Subcutaneous adipose tissue (tissue), 4 donors: Measurements from ENCODE around the gene ANXA5. TPM values are rescaled to one million over a fixed set of nuclear protein-coding genes. Genes with fewer than 3 reads are reported as not detected.

Experiments
- total RNA-seq, 4 donors: library from RNA; depleted of rRNA; stranded (reverse); fragments of >200 nt; gene quantifications; one replicate each; pipeline ENCODE4 v1.1.0, GENCODE V29; 2016
- TF ChIP-seq, protein P1 (sequence below): fragments of 450-650 bp; IDR thresholded peaks from one replicate; pipeline ENCODE4 v1.5.1; 2016; ENCODE audit warnings: low read depth, mild to moderate bottlenecking, control low read depth, antibody characterized with exemption, moderate library complexity

The ANXA5 gene
- total RNA-seq, 4 donors from 2014 or later, result 448 to 793 (median 575) TPM

DNA sequence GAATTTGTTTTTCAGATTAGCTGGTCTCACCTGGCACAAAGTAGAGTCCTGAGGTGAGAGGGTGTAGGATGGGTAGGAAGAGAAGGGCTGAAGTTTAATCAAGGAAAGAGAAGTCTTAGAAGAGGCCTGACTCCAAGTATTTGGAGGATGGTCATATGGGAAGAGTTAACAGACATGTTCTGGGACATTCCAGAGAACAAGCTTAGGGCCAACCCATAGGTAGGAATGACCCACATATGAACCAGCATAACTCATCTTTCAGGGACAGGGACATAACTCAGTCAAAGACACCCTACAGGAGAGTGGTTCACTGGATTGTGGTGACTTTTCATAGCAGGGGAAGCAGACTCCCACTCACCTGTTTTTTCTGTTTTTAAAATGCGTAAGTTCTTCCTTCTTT is 27.9 kb upstream of the ANXA5 start:
- TF ChIP-seq, protein P1, sequence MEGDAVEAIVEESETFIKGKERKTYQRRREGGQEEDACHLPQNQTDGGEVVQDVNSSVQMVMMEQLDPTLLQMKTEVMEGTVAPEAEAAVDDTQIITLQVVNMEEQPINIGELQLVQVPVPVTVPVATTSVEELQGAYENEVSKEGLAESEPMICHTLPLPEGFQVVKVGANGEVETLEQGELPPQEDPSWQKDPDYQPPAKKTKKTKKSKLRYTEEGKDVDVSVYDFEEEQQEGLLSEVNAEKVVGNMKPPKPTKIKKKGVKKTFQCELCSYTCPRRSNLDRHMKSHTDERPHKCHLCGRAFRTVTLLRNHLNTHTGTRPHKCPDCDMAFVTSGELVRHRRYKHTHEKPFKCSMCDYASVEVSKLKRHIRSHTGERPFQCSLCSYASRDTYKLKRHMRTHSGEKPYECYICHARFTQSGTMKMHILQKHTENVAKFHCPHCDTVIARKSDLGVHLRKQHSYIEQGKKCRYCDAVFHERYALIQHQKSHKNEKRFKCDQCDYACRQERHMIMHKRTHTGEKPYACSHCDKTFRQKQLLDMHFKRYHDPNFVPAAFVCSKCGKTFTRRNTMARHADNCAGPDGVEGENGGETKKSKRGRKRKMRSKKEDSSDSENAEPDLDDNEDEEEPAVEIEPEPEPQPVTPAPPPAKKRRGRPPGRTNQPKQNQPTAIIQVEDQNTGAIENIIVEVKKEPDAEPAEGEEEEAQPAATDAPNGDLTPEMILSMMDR, result no peak

DNA sequence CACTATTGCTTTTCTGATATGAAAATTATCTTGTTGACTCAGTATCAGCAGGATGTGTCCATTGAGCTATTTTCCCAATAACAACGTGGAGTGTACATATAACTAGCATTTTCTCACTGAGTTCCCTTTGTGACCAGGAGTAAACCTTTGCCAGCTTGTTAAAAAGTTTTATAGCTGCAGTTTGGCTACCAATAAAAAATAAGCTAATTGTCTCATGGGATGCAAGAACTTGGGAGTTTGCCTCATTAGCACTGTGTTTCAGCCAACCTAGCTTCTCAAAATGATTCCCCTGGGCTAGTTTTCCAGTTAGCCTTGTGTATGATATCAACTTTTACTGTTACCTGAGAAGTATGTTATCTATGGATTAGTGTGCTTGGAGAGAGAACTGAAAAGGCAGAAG is 24.9 kb upstream of the ANXA5 start:
- TF ChIP-seq, protein P1, result no peak

- TF ChIP-seq, protein P1, result no peak
Measured at GRCh38 chr4:121720109-121720508, 23.3 kb upstream of the ANXA5 start.

GRCh38 chr4:121717680-121718237 is 21.0 kb upstream of the ANXA5 start:
- TF ChIP-seq, protein P1, result no peak

- TF ChIP-seq, protein P1, result no peak
Measured at GRCh38 chr4:121714548-121714947, 17.8 kb upstream of the ANXA5 start.

DNA sequence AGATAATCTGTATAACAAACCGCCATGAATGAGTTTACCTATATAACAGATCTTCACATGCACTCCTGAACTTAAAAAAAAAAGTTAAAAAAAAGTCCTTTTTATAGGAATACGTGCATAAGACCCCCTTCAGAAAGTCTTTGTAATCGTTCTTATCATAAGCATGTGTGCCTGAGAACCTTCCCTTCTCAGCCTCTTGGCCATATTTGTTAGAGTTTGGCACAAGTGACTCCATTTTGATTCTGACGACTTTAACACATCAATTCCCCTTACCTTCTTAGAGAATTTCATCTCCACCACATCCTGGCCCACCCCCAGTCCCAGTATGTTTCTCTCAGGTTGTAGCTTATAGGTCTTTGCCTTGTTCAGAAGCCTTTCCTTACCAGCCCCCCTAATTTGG is 16.0 kb upstream of the ANXA5 start:
- TF ChIP-seq, protein P1, result no peak

DNA sequence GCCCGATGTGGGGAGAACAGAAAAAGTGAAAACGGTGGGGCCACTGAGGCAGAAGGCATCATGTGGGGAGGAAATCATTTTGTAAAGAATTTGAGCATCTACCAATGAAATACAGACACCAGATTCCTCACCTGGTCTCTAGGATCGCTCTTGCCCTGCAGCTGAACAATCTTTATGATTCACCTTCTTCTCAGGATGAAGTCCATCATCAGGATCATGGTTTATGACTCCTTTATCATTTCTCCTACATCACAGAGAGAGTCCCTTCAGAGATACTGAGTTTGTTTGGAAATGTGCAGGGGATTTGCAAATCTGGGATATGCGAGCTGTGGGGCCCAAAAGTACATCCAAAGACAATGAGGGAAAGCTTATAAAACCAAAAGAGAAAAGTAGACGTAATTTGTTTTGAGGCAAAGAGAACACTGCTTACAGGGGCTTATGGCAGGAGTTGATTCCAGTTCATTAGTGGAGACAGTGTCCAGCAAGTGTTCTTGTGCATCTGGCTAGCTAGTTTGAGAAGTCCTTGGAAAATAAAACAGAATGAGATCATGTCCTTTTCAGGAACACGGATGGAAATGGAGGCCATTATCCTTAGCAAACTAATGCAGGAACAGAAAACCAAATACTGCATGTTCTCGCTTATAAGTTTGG is 15.3 kb upstream of the ANXA5 start:
- TF ChIP-seq, protein P1, result no peak
